Measurements from ENCODE around the gene IQCH.

The IQCH gene

GRCh38 chr15:67531379-67531914, 276.9 kb downstream of the IQCH start:
- Histone ChIP-seq H3K27ac (ENCODE audit: low read length) (no peak overlapping the region), H3K36me3 (ENCODE audit: insufficient read depth, low read depth, low read length) (no peaks in the 10 kb centered on the region)

DNA sequence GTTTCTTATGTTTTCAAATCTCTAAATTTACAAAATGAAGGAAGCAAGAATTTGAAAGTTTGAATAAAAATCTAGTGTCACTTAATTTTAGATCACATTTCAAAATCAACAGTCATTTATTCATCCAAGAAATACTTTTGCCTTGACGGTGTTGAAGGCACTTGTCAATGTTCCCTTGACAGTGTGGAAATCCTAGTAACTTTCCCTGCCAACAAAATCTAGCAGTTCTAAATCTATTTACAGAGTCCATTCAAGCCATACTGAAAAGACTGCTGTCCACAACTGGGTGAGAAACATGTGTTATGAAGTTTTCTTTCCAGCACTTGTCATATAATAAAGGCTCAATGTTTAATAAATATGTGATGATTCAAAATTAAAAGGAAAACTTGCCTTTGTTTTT, 279.3 kb downstream of the IQCH start:
- no peaks in the 10 kb centered on the region for H3K9me3 ChIP-seq (ENCODE audit: insufficient read depth, low read depth, low read length)
- H3K27ac ChIP-seq (ENCODE audit: low read length): no peak overlapping the region
- H3K27me3 ChIP-seq (ENCODE audit: insufficient read depth, low read length): no peaks in the 10 kb centered on the region
- H3K4me1 ChIP-seq (ENCODE audit: insufficient read depth, low read length): no peaks in the 10 kb centered on the region
- no peaks in the 10 kb centered on the region for H3K36me3 ChIP-seq (ENCODE audit: insufficient read depth, low read depth, low read length)
- H3K9ac ChIP-seq (ENCODE audit: low read depth, low read length): no peak overlapping the region
- H3K4me3 ChIP-seq (ENCODE audit: low read length): no peak overlapping the region

More at GRCh38 chr15:67531379-67531914, 276.9 kb downstream of the IQCH start:
- Histone ChIP-seq H3K4me3 (ENCODE audit: low read length) (no peak overlapping the region), H3K4me1 (ENCODE audit: insufficient read depth, low read length) (no peaks in the 10 kb centered on the region), H3K9ac (ENCODE audit: low read depth, low read length) (no peak overlapping the region), H3K9me3 (ENCODE audit: insufficient read depth, low read depth, low read length) (no peaks in the 10 kb centered on the region), H3K27me3 (ENCODE audit: insufficient read depth, low read length) (no peaks in the 10 kb centered on the region)

DNA sequence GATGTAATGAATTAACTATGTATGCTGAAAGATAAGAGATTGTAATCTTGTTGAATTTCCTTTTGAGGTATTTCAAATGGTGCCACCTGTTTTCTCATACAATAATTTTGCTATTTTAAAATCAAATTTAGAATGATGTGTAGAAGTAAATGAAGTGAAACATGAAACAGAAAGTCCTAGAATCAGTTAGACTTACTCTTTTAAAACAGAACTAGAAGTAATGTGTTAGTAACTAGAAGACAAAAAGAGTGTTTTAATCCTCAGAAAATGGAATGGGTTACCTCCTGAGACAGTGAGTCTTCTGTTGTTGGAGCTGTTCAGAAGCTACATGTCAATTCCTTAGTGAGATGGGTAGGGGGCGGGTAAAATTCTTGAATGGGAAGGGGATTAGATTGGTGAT, 279.8 kb downstream of the IQCH start:
- Histone ChIP-seq H3K9ac (ENCODE audit: low read depth, low read length) (no peak overlapping the region), H3K4me1 (ENCODE audit: insufficient read depth, low read length) (no peaks in the 10 kb centered on the region), H3K27ac (ENCODE audit: low read length) (no peak overlapping the region)

GRCh38 chr15:67537771-67538170, 283.2 kb downstream of the IQCH start:
- no peaks in the 10 kb centered on the region for H3K9me3 ChIP-seq (ENCODE audit: insufficient read depth, low read depth, low read length)
- H3K9ac ChIP-seq (ENCODE audit: low read depth, low read length): no peak overlapping the region
- no peaks in the 10 kb centered on the region; the same call in 1 of the 2 replicates for H3K4me1 ChIP-seq (ENCODE audit: insufficient read depth, low read length)
- H3K36me3 ChIP-seq (ENCODE audit: insufficient read depth, low read depth, low read length): no peaks in the 10 kb centered on the region
- no peak overlapping the region for H3K27ac ChIP-seq (ENCODE audit: low read length)
- no peaks in the 10 kb centered on the region; the same call in 1 of the 2 replicates for H3K27me3 ChIP-seq (ENCODE audit: insufficient read depth, low read length)
- H3K4me3 ChIP-seq (ENCODE audit: low read length): no peak overlapping the region

More for the DNA sequence above, 279.8 kb downstream of the IQCH start:
- Histone ChIP-seq H3K27me3 (ENCODE audit: insufficient read depth, low read length) (no peaks in the 10 kb centered on the region), H3K36me3 (ENCODE audit: insufficient read depth, low read depth, low read length) (no peaks in the 10 kb centered on the region), H3K4me3 (ENCODE audit: low read length) (no peak overlapping the region), H3K9me3 (ENCODE audit: insufficient read depth, low read depth, low read length) (no peaks in the 10 kb centered on the region)

DNA sequence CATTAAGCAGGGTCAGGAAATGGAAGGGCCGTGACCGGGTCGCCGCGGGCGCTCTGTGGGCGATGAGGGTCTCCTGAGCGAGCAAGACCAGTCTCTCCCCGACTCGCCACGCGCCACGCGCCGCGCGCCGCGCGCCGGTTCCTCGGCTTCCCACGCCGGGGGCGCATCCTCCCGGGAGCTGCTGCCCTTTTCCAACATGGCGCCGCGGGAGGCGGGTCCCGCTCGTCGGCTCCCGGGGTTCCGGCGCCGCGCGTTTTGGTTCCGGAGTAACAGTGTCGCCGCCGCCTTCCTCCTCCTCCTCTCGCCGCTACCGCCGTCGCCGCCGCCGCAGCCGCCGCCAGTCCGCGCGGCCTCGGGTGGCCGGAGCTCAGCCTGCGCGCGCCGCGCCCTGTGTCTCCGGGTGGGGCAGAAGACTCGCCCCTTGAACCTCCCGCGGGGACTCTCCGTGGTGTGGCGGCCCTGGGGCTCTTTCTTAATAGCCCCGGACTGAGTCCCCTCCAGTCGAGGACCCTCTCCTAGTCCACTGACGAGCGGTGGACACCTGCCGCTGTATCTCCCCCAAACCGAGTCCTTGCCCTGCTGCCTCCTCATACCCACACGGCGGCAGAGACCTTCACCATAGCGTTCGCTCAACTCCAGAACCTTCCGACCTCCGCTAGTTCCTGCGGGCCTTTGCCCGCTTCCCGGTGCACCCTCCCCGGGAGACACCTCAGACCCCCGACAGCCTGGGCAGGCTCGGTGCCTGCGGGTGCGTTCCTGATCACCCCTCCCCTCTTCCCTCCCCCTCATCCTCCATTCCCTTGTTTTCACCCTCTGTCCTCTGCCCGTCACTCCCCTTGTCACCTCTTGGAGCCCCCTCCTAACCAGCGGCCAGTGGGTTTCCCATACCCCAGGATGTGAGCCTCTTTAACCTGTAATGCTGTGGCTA, 288.1 kb downstream of the IQCH start, which contains the start of gene MAP2K5:
TSS of gene MAP2K5 (plus strand) at position 284 of the 928 bp plus-strand sequence. CDS start at position 917, 633 bp downstream.
- peaks cover 6% of the 10 kb centered on the region for H3K4me1 ChIP-seq (ENCODE audit: insufficient read depth, low read length)
- H3K36me3 ChIP-seq (ENCODE audit: insufficient read depth, low read depth, low read length): 0 out of 2 replicates have a peak, but pooled peaks cover 9% of the 10 kb centered on the region
- no peak within 1 kb of the TSS for H3K27ac ChIP-seq (ENCODE audit: low read length)
- H3K9ac ChIP-seq (ENCODE audit: low read depth, low read length): peak within 1 kb of the TSS; percentile 86
- peak within 1 kb of the TSS; percentile 91 for H3K4me3 ChIP-seq (ENCODE audit: low read length)
- no peaks in the 10 kb centered on the region for H3K9me3 ChIP-seq (ENCODE audit: insufficient read depth, low read depth, low read length)
- H3K27me3 ChIP-seq (ENCODE audit: insufficient read depth, low read length): no peaks in the 10 kb centered on the region; the same call in 1 of the 2 replicates

DNA sequence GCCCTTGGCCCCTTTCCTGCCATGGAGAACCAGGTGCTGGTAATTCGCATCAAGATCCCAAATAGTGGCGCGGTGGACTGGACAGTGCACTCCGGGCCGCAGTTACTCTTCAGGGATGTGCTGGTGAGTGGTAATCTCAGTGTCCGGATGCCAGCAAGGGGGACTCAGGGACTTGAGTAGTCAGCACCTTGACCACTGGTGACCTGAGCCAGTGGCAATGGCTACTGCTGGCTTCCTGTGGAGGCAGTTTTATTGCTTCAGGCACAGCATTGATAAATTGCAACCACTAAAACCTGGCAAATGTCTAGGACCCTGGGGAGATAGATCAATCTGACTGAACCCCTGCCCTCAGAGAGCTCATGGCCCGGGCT, 288.7 kb downstream of the IQCH start:
- H3K4me1 ChIP-seq (ENCODE audit: insufficient read depth, low read length): peaks cover 12% of the 10 kb centered on the region
- peak overlapping the region; percentile 91 for H3K4me3 ChIP-seq (ENCODE audit: low read length)
- H3K36me3 ChIP-seq (ENCODE audit: insufficient read depth, low read depth, low read length): 0 out of 2 replicates have a peak, but pooled peaks cover 9% of the 10 kb centered on the region
- H3K9me3 ChIP-seq (ENCODE audit: insufficient read depth, low read depth, low read length): no peaks in the 10 kb centered on the region
- H3K9ac ChIP-seq (ENCODE audit: low read depth, low read length): peak overlapping the region; percentile 86; the same call in 1 of the 2 replicates
- H3K27ac ChIP-seq (ENCODE audit: low read length): no peak overlapping the region
- H3K27me3 ChIP-seq (ENCODE audit: insufficient read depth, low read length): no peaks in the 10 kb centered on the region; the same call in 1 of the 2 replicates

GRCh38 chr15:67544475-67544874, 289.9 kb downstream of the IQCH start:
- Histone ChIP-seq H3K9ac (ENCODE audit: low read depth, low read length) (no peak overlapping the region), H3K4me3 (ENCODE audit: low read length) (no peak overlapping the region), H3K9me3 (ENCODE audit: insufficient read depth, low read depth, low read length) (no peaks in the 10 kb centered on the region), H3K4me1 (ENCODE audit: insufficient read depth, low read length) (peaks cover 24% of the 10 kb centered on the region), H3K27me3 (ENCODE audit: insufficient read depth, low read length) (no peaks in the 10 kb centered on the region; the same call in 1 of the 2 replicates), H3K27ac (ENCODE audit: low read length) (no peak overlapping the region), H3K36me3 (ENCODE audit: insufficient read depth, low read depth, low read length) (0 out of 2 replicates have a peak, but pooled peaks cover 9% of the 10 kb centered on the region)

- Histone ChIP-seq H3K9ac (ENCODE audit: low read depth, low read length) (no peak overlapping the region), H3K4me3 (ENCODE audit: low read length) (no peak overlapping the region), H3K27me3 (ENCODE audit: insufficient read depth, low read length) (no peaks in the 10 kb centered on the region; the same call in 1 of the 2 replicates), H3K27ac (ENCODE audit: low read length) (no peak overlapping the region), H3K4me1 (ENCODE audit: insufficient read depth, low read length) (peaks cover 28% of the 10 kb centered on the region), H3K36me3 (ENCODE audit: insufficient read depth, low read depth, low read length) (peaks cover 9% of the 10 kb centered on the region; the same call in 1 of the 2 replicates), H3K9me3 (ENCODE audit: insufficient read depth, low read depth, low read length) (no peaks in the 10 kb centered on the region)
Observed at GRCh38 chr15:67545864-67546263, 291.3 kb downstream of the IQCH start.

GRCh38 chr15:67547064-67547463, 292.5 kb downstream of the IQCH start:
- Histone ChIP-seq H3K27me3 (ENCODE audit: insufficient read depth, low read length) (no peaks in the 10 kb centered on the region; the same call in 1 of the 2 replicates), H3K36me3 (ENCODE audit: insufficient read depth, low read depth, low read length) (peaks cover 15% of the 10 kb centered on the region), H3K27ac (ENCODE audit: low read length) (no peak overlapping the region), H3K4me3 (ENCODE audit: low read length) (no peak overlapping the region), H3K4me1 (ENCODE audit: insufficient read depth, low read length) (peaks cover 28% of the 10 kb centered on the region), H3K9ac (ENCODE audit: low read depth, low read length) (no peak overlapping the region), H3K9me3 (ENCODE audit: insufficient read depth, low read depth, low read length) (no peaks in the 10 kb centered on the region)

- peak overlapping the region; percentile 27; the same call in 1 of the 2 replicates for H3K9ac ChIP-seq (ENCODE audit: low read depth, low read length)
- H3K27ac ChIP-seq (ENCODE audit: low read length): no peak overlapping the region
- H3K27me3 ChIP-seq (ENCODE audit: insufficient read depth, low read length): no peaks in the 10 kb centered on the region
- H3K4me3 ChIP-seq (ENCODE audit: low read length): no peak overlapping the region
- no peaks in the 10 kb centered on the region for H3K9me3 ChIP-seq (ENCODE audit: insufficient read depth, low read depth, low read length)
- H3K36me3 ChIP-seq (ENCODE audit: insufficient read depth, low read depth, low read length): peaks cover 15% of the 10 kb centered on the region
- H3K4me1 ChIP-seq (ENCODE audit: insufficient read depth, low read length): peaks cover 28% of the 10 kb centered on the region
Observed at GRCh38 chr15:67547836-67548235, 293.2 kb downstream of the IQCH start.

- H3K36me3 ChIP-seq (ENCODE audit: insufficient read depth, low read depth, low read length): peaks cover 15% of the 10 kb centered on the region
- no peak overlapping the region for H3K27ac ChIP-seq (ENCODE audit: low read length)
- H3K4me3 ChIP-seq (ENCODE audit: low read length): no peak overlapping the region; the same call in 1 of the 2 replicates
- peak overlapping the region; percentile 27; the same call in 1 of the 2 replicates for H3K9ac ChIP-seq (ENCODE audit: low read depth, low read length)
- no peaks in the 10 kb centered on the region for H3K27me3 ChIP-seq (ENCODE audit: insufficient read depth, low read length)
- H3K4me1 ChIP-seq (ENCODE audit: insufficient read depth, low read length): peaks cover 26% of the 10 kb centered on the region
- no peaks in the 10 kb centered on the region for H3K9me3 ChIP-seq (ENCODE audit: insufficient read depth, low read depth, low read length)
Observed at GRCh38 chr15:67548236-67548852, 293.8 kb downstream of the IQCH start.
